Right ventricle myocardium inferior (tissue), 1 donor: ENCODE data around the gene NEURL1B. TPM values are rescaled to one million over a fixed set of nuclear protein-coding genes. Genes with fewer than 3 reads are reported as not detected.
"Not testable (repeated sequence)": the region's sequence is repeated elsewhere in the genome, so short reads cannot be mapped to it uniquely, and the experiment has no call there.

ENCODE experiments used
- ATAC-seq: fragments of 200-7000 bp; cut with Tn5 transposase; one replicate; pipeline ENCODE4 v1.9.1; 2020; ENCODE audit warnings: mild to moderate bottlenecking, moderate library complexity
- DNase-seq: peaks from one replicate; pipeline ENCODE4 v3.0.0; 2021; ENCODE audit errors: missing footprints
- intact Hi-C: fragments of 100-400 bp; cut with DNase I; formaldehyde crosslinking; loops from one replicate; pipeline ENCODE4 v1.11.0; 2022
- total RNA-seq: library from RNA; stranded (reverse); fragmentation: NEBNext Ultra II Directional; extraction: Animal tissue kit (Norgen Biotek cat#: 25700); gene quantifications from one replicate; pipeline ENCODE4 v1.2.1, GENCODE V29; 2021
- donor health status: DM: no; HTN: yes; CAD: no; lungs with severe emphysema.

Gene NEURL1B
- total RNA-seq, 1 donor from 2014 or later: 37.1 TPM

DNA sequence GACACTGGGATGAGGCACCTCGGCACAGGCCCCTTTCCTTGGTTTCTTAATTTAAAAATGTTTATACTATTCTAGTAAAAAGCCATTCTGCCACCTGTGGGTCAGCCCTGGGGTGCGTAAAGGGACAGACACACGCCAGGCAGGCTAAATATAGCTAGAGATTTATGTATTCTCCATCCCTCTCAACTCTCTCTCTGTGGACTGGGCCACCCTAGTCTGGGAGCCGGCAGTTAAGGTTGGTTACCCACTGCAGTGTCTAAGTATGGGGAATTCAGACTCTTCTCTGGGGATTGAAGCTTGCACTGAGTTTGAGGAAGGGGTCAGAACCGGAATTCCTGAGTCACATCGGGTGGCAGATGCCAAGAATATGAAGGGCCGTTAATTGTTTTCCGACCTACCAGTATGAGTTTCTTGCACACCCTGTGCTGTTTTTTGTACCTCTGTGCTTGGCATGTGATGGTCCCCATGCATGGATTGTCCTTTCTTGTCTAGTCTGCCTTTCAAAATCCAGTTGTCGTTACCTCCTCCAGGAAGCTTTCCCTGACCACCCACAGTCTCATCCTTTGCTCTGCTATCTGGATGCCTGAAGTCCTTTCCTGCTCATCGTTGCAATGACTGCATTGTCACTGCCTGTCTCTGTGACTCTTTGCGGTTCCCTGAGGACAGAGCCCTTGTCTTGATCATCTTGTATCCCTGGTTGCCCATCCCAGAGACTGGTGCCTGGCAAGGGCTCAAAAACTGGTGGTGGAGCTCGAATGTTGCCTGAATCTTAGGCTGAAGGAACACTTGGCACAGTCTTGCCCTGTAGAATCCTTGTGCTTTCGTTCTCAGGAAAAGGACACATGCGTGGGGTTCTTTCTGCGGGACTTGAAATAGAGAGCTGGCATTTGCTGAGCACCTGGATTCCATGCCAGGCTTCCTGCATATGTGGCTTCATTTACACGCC, 2.1 kb downstream of the NEURL1B start:
- peak; percentile 40 for DNase-seq
- ATAC-seq: peak; percentile 24
- intact Hi-C loops: loop anchor here (2.0 to 5.0 kb wide), 3 partner anchors 41 to 164 kb away; no protein-coding TSS in a partner anchor

DNA sequence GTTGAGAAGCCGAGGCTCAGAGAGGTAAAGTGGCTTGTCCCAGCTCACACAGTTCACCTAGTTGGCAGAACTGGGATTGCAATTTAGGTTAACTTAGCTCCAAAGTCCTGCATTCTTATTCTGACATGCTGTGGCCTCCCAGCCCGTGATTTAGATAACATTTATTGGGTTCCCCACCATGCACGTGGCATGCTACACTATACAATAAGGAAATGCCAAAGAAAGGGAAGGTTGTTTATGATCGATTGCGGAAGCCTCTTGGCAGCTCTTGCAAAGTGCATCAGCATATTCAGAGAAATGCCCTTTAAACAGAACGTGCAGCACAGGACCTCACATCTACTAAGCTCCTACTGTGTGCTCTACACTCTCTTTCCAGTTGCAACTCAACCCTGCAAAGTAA, 3.2 kb downstream of the NEURL1B start:
- ATAC-seq (no peak), DNase-seq (no peak)
- intact Hi-C loops: loop anchor here (5.0 kb wide), 2 partner anchors 42 to 142 kb away; no protein-coding TSS in a partner anchor

DNA sequence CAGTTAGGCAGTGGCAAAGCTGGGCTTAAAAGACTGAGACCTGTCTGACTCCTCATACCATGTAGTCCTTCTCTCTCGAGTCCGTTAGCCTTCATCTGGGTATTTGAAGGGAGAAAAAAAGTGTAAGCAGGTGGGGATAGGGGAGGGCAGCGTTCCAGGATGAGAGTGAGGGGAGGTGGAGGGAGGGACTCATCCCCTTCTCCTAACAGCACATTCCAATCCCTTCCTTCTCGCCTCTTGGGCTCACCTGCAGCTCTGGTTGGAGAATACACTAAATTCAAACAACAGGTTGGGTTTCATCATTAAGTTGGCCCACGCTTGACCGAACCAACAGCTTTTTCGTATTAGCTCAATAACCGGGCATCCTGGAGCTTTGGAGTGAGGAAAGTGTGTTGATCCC, 3.6 kb downstream of the NEURL1B start:
- intact Hi-C loops: loop anchor here (5.0 kb wide), 2 partner anchors 42 to 142 kb away; no protein-coding TSS in a partner anchor
- ATAC-seq: no peak
- peak; percentile 11 for DNase-seq

DNA sequence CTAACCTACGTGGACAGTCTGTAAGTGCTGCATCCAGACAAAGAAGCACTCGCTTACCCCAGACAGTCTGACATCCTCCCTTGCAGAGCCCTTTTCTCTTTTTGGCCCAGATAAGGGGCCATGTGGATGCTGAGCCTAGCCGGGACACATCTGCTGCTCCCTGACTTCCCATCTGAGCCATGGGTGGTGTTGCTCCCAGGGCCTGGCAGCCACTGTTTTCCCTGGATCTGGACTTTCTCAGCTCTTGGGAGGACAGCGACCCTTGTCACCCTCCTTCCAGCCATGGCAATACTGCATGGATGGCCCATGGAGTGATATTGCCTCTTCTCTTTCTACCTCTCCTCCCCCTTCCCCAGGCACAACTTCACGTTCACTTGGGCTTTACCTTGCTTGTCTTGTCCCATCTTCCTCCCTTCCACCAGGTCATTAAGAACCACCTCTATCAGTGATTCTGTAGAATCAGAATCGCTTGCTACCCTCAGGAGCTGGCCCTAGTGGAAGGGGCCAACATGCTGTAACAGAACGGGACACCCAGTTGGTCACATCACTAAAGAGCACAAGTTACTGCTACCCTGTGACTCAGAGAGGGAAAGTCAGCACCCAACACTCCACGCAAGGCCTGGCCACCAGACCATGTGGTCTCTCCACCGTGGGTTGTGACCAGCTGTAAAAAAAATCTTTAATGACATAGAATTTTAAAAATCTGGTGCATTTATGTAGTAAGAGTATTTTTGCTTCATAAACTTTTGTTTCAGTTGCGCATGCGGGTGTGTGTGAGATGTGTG, 4.4 kb downstream of the NEURL1B start:
- DNase-seq (no peak), ATAC-seq (no peak)
- intact Hi-C loops: no loop called here

DNA sequence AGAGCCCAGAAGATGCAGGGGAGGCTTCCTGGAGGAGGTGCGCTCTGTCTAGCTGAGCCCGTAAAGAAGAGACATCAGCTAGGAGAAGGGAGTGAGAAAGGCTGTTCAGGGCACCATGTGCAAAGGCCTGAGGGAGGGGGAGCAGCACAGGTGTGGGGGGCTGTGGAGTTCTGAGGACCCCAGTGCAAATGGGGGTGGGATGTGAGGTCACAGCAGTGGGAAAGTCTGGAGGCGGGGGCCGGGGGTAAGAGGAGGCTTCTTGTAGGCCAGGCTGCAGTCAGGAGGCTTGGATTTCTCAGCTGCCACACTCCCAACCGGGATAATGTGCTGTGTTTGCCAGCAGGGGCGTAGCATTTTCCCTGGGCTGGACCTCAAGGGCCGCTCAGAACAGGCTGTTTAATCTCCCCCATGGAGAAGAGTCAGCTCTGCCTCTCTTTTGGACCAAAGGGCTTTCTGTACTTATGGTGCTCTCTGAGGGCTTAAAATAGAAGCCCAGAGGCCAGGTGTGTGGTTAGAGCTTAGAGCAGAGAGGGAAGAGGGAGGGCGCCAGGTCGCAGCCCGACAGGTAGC, 5.7 kb downstream of the NEURL1B start:
- ATAC-seq (peak; percentile 38), DNase-seq (peak; percentile 60)
- intact Hi-C loops: no loop called here

- no peak for ATAC-seq
- DNase-seq: peak; percentile 28
- intact Hi-C loops: no loop called here
Observed at GRCh38 chr5:172647352-172648012, 6.4 kb downstream of the NEURL1B start.

- ATAC-seq (no peak), DNase-seq (peak; percentile 52)
- intact Hi-C loops: no loop called here
Observed at GRCh38 chr5:172648013-172648381, 6.9 kb downstream of the NEURL1B start.

GRCh38 chr5:172648755-172649154, 7.7 kb downstream of the NEURL1B start:
- intact Hi-C loops: no loop called here
- ATAC-seq (no peak), DNase-seq (no peak)

DNA sequence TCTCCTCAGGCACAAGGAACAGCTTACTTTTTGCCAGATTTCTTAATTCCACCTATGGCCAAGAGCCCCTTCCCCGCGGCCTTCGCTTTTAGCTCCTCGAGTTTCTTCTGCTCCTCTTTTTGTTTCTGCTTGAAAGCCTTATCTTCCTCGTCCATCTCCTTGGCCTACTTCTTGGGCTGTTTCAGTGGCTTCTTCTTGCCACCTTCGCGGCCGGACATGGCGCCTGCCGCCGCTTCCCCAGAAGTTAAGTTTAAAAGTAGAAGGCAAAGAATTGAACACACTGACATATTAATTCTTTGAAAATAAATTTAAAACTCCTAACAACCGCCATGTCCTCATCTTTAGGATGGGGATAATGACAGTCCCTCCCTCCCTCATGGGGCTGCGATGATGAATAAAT, 15.4 kb downstream of the NEURL1B start:
- DNase-seq, ATAC-seq, intact Hi-C loops: not testable (repeated sequence)

DNA sequence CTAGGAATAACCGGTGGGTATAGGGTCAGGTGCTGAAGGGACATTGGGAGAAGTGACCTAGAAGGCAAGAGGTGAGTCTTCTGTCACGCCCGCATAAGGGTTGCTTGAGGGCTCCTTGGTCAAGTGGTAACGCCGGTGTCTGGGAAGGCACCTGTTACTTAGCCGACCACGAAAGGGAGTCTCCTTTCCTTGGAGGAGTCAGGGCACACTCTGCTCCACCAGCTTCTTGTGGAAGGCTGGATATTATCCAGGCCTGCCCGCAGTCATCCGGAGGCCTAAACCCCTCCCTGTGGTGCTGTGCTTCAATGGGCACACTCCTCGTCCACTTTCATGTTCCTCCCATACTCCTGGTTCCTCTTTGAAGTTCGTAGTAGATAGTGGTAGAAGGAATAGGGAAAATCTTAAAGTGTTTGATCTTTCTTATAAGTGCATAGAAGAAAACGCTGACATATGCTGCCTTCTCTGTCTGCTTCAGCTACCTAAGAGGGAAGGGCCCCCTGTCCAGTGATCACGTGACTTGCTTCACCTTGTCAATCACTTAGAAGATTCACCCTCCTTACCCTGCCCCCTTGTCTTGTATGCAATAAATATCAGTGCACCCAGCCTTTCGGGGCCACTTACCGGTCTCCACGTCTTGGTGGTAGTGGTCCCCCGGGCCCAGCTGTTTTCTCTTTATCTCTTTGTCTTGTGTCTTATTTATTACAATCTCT, 16.6 kb downstream of the NEURL1B start:
- intact Hi-C loops, DNase-seq: not testable (repeated sequence)

GRCh38 chr5:172658391-172658790, 17.3 kb downstream of the NEURL1B start:
- no peak for ATAC-seq
- intact Hi-C loops: no loop called here

More for the DNA sequence above, 16.6 kb downstream of the NEURL1B start:
- not testable (repeated sequence) for ATAC-seq

GRCh38 chr5:172658961-172659501, 18.0 kb downstream of the NEURL1B start:
- peak; percentile 75 for ATAC-seq
- DNase-seq: peak; percentile 83
- intact Hi-C loops: no loop called here

More at GRCh38 chr5:172658391-172658790, 17.3 kb downstream of the NEURL1B start:
- DNase-seq: no peak

DNA sequence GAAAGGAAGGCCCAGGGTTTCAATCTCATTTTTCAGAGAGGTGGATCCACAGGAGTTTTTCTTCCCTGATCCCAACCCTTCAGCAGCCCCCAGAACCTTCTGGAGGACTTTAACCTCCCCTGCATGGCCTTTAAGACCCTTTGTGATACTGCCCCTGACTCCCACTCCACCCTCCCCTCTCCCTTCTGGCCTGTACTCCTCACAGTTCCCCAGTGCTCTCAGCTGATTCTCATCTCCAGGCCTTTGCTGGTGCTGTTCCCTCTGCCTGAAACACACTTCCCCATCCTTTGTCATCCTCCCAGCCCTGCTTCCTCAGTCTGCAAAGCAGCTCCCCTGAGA, 18.5 kb downstream of the NEURL1B start:
- intact Hi-C loops: no loop called here
- peak; percentile 26 for ATAC-seq
- no peak for DNase-seq

DNA sequence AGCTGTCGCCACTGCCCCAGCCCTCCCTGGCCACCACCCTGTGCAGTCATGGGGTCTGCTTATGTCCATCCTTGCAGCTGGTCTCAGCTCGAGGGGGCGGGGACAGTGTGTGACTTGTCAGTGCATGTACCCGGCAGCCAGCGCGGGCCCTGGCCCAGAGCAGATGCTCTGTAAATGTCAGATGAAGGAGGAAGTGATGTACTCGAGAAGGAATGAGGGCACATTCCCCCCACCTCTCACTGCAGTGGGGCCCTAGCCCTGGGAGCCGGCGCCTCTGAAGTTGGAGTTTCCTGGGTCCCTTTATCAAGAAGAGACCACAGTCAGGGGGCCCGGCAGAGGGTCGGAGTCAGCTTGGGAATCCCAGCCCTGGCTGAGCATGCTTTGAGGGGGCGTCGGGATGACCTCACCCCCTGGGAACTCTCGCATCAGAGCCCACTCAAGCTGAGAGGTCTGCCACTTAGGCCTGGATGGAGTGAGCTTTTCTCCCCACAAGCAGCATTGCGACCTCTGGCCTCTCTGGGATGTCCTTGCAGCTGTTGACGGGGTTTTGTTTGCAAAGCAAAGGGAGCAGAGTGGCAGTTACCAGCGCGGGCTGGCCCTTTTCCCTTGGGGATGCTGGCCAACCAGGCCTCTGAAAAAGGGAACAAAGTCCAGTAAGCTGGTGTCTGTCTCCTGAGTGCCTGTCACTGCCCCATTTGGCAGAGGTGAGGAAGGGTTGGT, 19.0 kb downstream of the NEURL1B start:
- intact Hi-C loops: loop anchor here (5.0 kb wide), 1 partner anchor 37 kb away; no protein-coding TSS in a partner anchor

GRCh38 chr5:172660974-172661373, 19.9 kb downstream of the NEURL1B start:
- no peak for ATAC-seq
- intact Hi-C loops: loop anchor here (5.0 kb wide), 1 partner anchor 36 kb away; no protein-coding TSS in a partner anchor
- DNase-seq: no peak

More for the DNA sequence above, 19.0 kb downstream of the NEURL1B start:
- peak; percentile 89 for ATAC-seq
- peak; percentile 95 for DNase-seq

- intact Hi-C loops: loop anchor here (5.0 kb wide), 1 partner anchor 36 kb away; no protein-coding TSS in a partner anchor
- no peak for DNase-seq
- no peak for ATAC-seq
Observed at GRCh38 chr5:172661526-172661925, 20.5 kb downstream of the NEURL1B start.

- intact Hi-C loops: loop anchor here (5.0 kb wide), 1 partner anchor 35 kb away; no protein-coding TSS in a partner anchor
- DNase-seq: no peak
- no peak for ATAC-seq
Observed at GRCh38 chr5:172662596-172662995, 21.5 kb downstream of the NEURL1B start.
